NCI-H2227 (cell line): ENCODE measurements around the gene CACNA1C.

ENCODE experiments used
- DNase-seq: peaks from one replicate; lab custom pipeline; 2025; ENCODE audit not compliant: unreplicated experiment; lab: John Stamatoyannopoulos, UW

The CACNA1C gene

GRCh38 chr12:2354151-2354991 lies 301.6 kb downstream of the CACNA1C start:
- DNase-seq, result no peak

- no peak for DNase-seq
These were observed 302.4 kb downstream of the CACNA1C start for GRCh38 chr12:2355198-2355597.

GRCh38 chr12:2355604-2356003 lies 302.8 kb downstream of the CACNA1C start:
- DNase-seq, result no peak

- no peak for DNase-seq
These were observed 303.9 kb downstream of the CACNA1C start for GRCh38 chr12:2356601-2357125.

GRCh38 chr12:2358986-2359658 lies 306.3 kb downstream of the CACNA1C start:
- DNase-seq, result no peak

- DNase-seq, result no peak
These were observed 307.2 kb downstream of the CACNA1C start for GRCh38 chr12:2359725-2360629.

GRCh38 chr12:2360630-2361170 lies 307.9 kb downstream of the CACNA1C start:
- no peak for DNase-seq

- no peak for DNase-seq
These were observed 311.2 kb downstream of the CACNA1C start for GRCh38 chr12:2363836-2364609.

GRCh38 chr12:2364631-2365051 lies 311.9 kb downstream of the CACNA1C start:
- no peak for DNase-seq

- DNase-seq, result no peak
These were observed 313.9 kb downstream of the CACNA1C start for GRCh38 chr12:2366711-2367110.

GRCh38 chr12:2372178-2372577 lies 319.4 kb downstream of the CACNA1C start:
- DNase-seq, result no peak

GRCh38 chr12:2372735-2373134 lies 319.9 kb downstream of the CACNA1C start:
- DNase-seq, result no peak

- DNase-seq, result no peak
These were observed 320.5 kb downstream of the CACNA1C start for GRCh38 chr12:2373307-2373706.

- DNase-seq, result no peak
These were observed 321.5 kb downstream of the CACNA1C start for GRCh38 chr12:2374092-2374906.

- no peak for DNase-seq
These were observed 323.1 kb downstream of the CACNA1C start for GRCh38 chr12:2375871-2376270.

GRCh38 chr12:2376908-2377657 lies 324.3 kb downstream of the CACNA1C start:
- DNase-seq, result peak; percentile 86

- peak; percentile 77 for DNase-seq
These were observed 326.1 kb downstream of the CACNA1C start for GRCh38 chr12:2378835-2379330.

- DNase-seq, result no peak
These were observed 328.2 kb downstream of the CACNA1C start for GRCh38 chr12:2380946-2381345.
